HG02798 (cell line): Measurements from ENCODE around the gene SLC39A11.
"Not testable (repeated sequence)": the region's sequence is repeated elsewhere in the genome, so short reads cannot be mapped to it uniquely, and the experiment has no call there.

Source experiments
- ATAC-seq: cut with Tn5 transposase; IDR thresholded peaks from one replicate; pipeline ENCODE4 v1.9.1; 2021; ENCODE audit warnings: mild to moderate bottlenecking; ENCODE audit not compliant: unreplicated experiment, poor library complexity

Gene SLC39A11

DNA sequence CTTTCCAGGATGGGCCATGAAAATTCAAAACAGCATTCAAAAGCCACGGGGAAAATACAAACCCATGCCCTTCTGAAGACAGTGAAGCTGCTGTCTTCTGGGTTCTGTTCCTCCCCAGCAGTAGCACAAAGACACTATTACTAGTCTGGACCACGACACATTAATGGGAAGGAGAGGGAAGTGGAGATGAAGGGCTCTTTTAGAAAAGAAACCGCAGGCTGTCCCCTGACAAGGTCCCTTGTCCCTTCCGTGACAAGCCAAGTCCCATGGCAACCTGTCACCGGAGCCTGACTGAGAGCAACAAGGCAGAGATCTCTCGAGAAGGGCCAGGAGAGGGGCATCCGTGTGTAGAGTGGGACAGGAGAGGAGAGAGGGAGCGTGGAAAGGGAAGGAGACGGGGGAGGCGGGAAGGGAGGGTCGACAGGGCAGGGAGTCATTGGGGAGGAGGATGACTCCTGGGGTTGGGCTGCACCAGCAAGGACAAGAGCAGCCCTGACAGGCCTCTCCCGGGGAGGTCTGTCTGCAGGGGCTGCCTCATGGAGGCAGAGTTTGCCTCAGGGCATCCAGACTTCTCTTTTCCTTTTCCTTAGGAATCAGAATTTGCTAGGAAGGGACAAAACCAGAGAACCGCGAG is 436.2 kb downstream of the SLC39A11 start:
- no peak for ATAC-seq

DNA sequence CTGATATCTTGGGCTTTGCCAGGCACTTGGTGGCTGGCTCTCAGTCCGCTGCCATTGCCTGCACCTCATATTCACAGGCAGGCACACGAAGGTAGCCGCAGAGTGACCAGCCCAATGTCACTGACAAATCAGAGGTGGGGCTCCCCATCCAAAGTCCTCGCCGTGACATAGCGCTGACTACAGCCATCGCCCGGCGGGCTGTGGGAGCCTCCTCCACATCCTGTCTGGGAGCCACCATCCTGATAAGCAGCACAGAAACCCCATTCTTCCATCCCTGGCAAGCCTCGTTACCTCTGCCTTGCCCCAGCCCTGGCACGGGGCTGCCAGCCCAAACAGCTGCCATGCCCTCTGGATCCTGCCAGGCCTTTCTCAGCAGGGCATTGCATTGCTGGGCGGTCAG is 437.8 kb downstream of the SLC39A11 start:
- no peak for ATAC-seq

- no peak for ATAC-seq
Measured at GRCh38 chr17:72651988-72652387, 440.5 kb downstream of the SLC39A11 start.

DNA sequence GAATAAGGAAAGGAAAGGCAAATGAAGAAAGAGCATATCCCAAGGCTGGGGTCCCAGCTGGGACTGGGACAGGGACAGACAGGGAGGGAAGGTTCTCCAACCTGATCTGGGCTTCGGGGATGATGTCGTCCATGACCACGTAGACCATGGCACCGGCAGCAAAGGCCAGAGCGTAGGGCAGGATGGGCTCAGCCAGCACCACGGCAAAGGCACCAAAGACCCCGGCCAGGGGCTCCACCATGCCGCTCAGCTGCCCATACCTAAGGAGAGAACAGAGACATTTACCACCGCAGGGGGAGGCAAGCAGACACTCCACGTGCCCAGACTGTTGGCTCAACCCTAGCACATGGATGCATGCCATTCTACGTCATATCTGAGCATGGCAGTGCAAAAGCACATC is 443.8 kb downstream of the SLC39A11 start:
- no peak for ATAC-seq

- ATAC-seq: no peak
Measured at GRCh38 chr17:72646176-72646575, 446.3 kb downstream of the SLC39A11 start.

GRCh38 chr17:72644492-72644891 is 448.0 kb downstream of the SLC39A11 start:
- ATAC-seq: no peak

- ATAC-seq: no peak
Measured at GRCh38 chr17:72643575-72644216, 448.8 kb downstream of the SLC39A11 start.

- no peak for ATAC-seq
Measured at GRCh38 chr17:72642720-72643119, 449.8 kb downstream of the SLC39A11 start.

DNA sequence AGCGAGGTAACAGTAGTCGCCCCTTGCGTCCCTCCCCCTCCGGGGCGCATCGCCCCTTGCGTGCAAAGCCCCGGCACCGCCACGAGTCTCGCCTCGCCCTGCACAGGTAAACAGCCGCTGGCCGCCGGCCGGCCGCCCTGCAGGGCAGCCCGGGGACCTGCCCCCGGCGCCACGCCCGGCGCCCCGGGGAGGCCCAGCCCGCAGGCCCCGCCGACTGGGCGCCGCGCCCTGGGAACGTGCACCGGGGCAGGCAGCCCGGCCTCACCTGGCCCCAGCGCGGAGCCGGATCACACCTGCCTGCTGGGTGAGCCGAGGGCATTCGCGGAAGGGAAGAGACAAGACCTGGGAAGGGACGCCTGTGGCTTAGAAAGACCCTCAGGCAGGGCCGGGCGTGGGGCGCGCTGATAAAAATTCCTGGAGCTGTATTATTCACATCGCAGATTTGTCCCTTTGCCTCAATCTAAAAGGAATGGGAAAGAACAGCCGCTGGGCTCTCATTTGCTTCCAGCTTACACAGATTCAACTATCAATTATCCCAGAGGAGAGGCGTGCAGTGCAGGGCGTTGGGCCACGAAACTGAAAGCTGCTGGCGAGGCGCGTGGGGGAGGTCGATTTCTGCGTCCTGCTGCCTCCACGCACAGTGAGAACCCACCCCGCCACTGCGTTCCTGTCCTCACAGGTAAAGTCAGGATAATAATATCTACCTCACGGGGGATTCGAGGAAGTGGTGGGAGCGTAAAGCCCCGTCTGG is 451.9 kb downstream of the SLC39A11 start:
- ATAC-seq: no peak

GRCh38 chr17:72639711-72640110 is 452.8 kb downstream of the SLC39A11 start:
- no peak for ATAC-seq

GRCh38 chr17:72638932-72639331 is 453.6 kb downstream of the SLC39A11 start:
- ATAC-seq: not testable (repeated sequence)

- ATAC-seq: no peak
Measured at GRCh38 chr17:72635034-72635635, 457.4 kb downstream of the SLC39A11 start.

- no peak for ATAC-seq
Measured at GRCh38 chr17:72634621-72635020, 457.9 kb downstream of the SLC39A11 start.

DNA sequence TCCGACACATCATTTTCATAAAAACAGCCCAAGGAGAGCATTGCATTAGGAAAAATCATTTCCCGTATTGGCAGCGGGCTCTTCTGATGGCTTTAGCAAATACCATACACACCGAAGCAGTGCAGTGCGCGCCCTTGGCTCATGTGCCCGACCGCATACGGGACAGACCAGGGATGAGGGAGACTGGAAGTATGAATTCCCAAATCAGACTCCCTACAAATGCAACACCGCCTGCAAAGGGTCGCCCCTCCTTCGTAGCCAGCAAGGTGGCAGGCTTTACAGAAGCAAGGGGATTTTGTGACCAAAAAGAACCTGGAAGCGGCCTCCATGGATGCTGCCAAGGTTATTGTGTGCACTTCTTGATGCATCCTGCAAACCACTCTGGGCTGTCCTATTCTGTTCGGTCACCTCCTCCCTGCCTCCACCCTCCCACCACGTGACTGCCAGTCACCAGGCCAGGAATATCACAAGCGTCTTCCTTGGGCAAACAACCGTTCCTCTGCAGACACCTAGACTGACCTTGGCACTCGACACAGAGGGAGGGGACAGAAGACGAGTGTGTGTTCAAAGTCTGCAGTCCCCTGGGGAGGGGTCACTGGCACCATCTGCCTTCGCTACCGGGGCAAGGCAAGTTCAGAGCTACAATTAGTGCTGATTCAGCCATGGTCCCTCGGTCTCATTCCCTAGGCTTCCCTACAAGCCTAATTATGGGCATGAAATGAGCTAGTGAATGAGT is 460.4 kb downstream of the SLC39A11 start:
- no peak for ATAC-seq

- ATAC-seq: no peak
Measured at GRCh38 chr17:72631568-72631948, 460.9 kb downstream of the SLC39A11 start.

GRCh38 chr17:72624652-72625051 is 467.8 kb downstream of the SLC39A11 start:
- ATAC-seq: no peak

DNA sequence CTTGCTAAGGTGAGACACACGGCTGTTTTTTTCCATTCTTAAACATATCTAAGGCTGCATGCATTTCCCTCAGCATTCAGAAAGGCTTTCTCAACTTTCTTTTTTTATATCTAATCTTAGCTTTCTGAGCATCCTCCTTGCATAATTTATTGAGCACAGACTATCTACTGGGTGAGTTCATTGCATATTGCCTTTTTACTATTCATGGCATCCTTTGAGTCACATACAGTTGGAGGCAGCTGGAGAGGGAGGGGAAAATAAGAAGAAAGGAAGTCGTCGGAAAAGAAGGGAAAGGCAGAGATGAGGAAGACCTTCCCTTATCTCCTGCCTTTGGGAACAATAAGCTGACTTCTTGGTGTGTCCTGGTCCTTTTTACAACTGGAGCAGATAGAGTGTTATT is 468.3 kb downstream of the SLC39A11 start:
- ATAC-seq: no peak

DNA sequence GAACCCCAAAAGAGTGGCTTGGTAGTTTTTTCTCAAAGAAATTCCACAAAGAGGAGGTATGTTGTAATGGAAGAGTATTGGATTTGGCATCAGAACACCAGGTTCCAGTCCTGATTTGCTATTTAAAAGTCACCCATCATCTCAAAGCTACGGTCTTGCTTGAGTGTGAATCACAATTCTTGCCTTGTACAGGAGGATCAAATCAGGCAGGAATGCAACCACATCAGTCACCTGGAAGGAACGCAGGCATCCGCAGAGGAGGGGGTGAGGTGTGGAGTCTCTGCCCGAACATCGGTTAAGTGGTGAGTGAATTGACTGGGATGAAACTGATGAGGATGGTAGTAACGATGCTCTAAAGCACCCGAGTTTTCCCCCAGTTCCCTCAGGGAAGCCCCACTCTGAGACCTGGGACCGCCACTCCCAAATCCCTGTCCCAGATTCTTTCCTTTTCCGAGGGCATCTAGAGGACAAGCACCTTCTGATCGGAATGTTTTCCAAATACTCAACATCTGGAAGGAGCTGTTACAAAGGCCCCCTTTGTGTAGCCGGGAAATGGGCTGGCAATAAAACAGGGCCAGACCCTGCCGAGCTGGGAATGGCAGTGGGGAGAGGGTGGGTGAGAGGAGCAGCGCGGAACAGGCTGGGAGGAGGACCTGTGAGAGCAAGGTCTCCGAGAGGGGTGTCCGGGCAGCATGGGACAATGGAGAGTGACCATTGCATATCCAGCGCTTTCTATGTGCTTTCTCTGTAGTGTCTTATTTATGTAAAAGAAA is 469.6 kb downstream of the SLC39A11 start:
- ATAC-seq: no peak

GRCh38 chr17:72619976-72620650 is 472.4 kb downstream of the SLC39A11 start:
- no peak for ATAC-seq
